Astrocyte of the hippocampus (primary cell): ENCODE measurements around the gene FTO.

Source experiments
- DNase-seq: peaks from one replicate; pipeline ENCODE4 v3.0.0; 2011; ENCODE audit warnings: low read depth, low spot score

The FTO gene

GRCh38 chr16:53781023-53781605 is 77.2 kb downstream of the FTO start:
- no peak for DNase-seq

- no peak for DNase-seq
Measured at GRCh38 chr16:53782148-53782547, 78.2 kb downstream of the FTO start.

- DNase-seq: peak; percentile 55
Measured at GRCh38 chr16:53784291-53784690, 80.3 kb downstream of the FTO start.

GRCh38 chr16:53785044-53785443 is 81.1 kb downstream of the FTO start:
- no peak for DNase-seq

DNA sequence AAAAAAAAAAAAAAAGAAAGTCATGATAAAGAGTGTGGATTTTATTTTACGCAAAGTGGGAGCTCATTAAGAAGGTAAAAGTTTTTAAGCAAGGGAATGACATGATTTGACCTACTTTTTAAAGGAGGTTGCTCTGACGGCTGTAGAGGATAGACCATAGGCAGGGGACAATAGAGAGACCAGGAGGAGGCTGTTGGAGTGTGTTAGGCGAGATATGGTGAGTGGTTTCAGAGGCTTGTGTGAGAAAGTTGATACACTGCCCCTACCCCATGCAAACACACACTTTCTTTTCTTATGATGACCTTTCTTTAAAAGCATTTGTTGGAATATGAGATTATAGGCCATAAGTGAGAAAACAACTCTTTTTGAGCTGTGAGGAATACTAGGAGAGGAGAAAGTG is 82.0 kb downstream of the FTO start:
- DNase-seq: no peak

DNA sequence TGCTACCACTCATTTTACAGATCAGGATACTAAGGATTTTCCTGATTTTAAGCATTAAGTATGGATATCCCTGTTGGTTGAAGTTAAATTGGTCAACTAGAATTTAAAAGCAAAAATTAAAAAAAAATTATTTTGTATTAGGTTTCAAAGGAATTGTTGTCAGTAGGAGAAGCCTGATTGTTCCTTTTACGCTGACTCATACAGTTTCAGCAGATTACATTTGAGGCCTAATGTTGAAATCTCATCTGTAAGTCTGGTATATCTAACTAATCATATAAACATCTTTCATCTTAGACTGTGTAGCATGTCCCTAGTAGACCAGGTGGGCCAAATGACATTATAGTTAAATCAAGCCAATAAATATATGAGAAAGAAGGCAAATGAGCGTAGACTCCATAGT is 83.5 kb downstream of the FTO start:
- no peak for DNase-seq

DNA sequence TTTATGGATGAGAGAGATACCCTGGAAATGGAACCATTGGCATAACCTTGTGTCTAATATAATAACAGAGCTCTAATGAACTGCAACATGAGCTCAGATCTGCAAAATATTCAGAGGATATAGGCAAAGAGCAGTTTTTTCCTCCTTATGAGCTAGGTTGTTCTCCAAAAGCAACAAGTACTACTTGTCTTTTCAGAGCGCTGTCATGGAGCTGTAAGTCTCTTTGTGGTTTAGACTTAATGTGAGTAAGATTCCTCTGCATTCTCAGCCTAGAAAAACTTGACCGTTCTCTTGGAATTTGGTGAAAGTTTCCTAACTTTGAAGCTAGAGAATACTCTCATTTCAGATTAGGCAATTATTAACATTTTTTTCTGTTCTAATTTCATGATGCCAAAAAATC is 85.2 kb downstream of the FTO start:
- DNase-seq: peak; percentile 83

- DNase-seq: peak; percentile 37
Measured at GRCh38 chr16:53792161-53792951, 88.4 kb downstream of the FTO start.

- no peak for DNase-seq
Measured at GRCh38 chr16:53803451-53803850, 99.5 kb downstream of the FTO start.

DNA sequence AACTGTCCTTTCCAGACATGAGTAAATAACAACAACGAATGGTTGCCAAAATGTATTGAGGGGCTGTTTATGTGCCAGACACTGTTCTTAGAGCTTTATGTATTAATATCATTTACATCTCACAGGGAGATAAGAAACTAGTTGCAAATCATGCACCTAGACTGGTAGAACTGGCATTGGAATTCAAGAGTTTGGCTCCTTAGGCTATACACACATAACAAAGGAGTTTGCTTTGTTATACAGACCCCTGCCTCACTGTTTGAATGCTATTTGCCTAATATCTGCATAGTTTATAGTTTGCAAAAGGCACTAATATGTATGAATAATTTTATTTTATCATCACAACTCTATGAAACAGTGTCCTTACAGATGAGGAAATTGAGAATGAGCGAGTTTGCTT is 100.0 kb downstream of the FTO start:
- DNase-seq: no peak

DNA sequence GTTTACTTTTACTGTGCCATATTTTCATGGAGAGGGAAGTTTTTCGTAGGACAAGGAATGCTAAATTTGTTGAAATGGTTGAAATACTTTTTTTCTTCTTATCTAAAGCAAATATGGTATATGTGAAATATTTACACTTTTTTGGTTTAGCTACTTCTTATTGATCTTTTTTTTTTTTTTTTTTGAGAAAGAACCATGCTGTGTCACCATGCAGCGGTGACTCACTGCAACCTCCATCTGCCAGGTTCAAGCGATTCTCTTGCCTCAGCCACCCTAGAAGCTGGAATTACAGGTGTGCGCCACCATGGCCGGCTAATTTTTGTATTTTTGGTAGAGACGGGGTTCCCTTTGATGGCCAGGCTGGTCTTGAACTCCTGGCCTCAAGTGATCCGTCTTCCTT is 100.5 kb downstream of the FTO start:
- no peak for DNase-seq

DNA sequence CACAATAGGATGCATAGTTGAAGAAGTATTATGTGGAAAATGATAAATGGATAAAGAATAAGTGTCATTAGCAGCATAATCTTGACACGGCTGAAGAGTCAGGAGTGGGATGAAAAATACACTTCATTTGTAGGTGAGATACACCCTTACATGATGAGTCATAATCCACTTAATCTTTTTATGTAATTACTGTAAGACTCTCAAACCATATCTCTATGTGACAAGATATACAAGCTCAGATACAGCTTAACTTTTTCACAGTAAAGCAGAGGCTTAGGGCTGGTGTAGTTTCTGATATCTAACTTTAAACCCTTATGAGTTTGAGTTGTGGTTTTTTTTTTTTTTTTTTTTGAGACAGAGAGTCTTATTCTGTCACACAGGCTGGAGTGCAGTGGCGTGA is 101.2 kb downstream of the FTO start:
- DNase-seq: no peak

DNA sequence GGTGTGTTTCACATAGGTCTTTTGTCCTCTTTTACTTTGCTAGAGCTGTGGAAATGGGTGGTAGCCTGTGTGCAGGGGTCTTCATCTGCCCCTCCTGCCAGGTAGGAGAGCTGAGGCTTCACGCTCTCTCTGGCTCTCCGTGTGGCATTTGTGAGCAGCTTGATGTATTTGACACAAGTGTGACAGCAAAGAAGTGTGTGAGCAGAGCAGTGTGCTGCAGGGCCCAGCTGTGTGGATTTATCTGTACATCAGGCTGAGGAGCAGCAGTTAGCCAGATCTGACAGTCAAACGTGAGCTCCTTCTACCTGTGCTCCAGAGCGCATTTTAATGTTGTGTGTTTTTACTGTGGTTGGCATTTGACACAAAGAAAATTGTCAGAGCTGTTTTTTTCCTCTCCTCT is 101.8 kb downstream of the FTO start:
- no peak for DNase-seq

GRCh38 chr16:53809088-53809932 is 105.4 kb downstream of the FTO start:
- DNase-seq: peak; percentile 72

DNA sequence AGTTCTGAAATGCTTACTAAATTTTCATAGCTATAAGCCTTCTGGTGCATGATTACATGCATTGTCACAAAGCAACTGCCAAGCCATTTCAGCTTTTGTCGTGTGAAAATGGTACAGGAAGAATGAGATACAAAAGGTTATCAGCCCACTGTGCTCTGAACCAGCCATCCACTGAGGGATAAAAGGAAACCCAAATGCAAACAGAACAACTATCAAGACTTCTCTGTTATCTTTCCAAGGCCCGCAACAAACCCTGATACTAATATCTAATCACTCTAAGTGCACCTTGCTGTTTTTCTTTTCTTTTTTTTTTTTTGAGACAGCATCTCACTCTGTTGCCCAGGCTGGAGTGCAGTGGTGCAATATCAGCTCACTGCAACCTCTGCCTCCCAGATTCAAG is 109.0 kb downstream of the FTO start:
- no peak for DNase-seq

DNA sequence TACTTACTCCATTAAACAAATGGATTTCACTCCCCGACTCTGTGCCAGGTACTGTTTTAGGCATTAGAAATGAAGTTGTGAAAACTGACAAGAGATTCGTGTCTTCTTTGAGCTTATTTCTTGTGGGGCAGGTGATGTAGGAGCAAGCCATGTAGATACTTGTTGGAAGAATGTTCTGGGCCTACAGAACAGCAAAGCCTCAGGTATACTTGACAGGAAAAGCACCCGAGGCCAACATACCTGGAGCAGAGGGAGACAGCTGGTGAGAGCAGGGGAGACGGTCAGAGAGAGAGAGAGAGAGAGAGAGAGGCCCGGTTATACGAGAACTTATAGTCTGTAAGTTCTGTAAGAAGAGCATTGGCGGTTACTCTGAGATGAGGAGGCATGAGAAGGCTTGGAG is 110.8 kb downstream of the FTO start:
- no peak for DNase-seq

DNA sequence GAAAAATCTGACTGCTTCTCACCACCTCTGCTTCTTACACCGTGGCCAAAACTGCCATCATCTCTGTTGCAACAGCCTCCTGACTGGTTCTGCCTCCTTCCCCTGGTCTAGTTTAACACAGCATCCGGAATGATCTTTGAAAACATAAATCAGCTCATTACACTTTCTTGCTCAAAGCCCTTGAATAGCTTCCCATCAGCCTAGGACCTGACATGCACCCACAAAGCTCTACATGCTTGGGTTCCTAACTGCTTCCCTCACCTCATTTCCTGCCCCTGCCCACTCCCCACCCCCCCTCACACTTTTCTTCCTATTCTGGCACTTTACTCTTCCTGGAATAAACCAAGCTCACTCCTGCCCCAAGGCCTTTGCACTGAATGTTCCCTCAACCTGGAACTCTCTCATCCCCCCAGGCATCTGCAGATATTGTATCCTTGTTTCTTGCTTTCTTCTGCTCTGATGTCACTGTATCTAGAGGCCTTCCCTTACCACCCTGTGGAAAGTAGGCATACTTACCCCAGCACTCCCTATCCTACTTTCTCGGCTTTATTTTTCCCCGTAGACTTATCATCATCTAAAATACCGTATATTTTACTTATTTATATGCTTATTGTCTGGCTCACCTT is 112.4 kb downstream of the FTO start:
- no peak for DNase-seq

- DNase-seq: peak; percentile 92
Measured at GRCh38 chr16:53817117-53817755, 113.3 kb downstream of the FTO start.

DNA sequence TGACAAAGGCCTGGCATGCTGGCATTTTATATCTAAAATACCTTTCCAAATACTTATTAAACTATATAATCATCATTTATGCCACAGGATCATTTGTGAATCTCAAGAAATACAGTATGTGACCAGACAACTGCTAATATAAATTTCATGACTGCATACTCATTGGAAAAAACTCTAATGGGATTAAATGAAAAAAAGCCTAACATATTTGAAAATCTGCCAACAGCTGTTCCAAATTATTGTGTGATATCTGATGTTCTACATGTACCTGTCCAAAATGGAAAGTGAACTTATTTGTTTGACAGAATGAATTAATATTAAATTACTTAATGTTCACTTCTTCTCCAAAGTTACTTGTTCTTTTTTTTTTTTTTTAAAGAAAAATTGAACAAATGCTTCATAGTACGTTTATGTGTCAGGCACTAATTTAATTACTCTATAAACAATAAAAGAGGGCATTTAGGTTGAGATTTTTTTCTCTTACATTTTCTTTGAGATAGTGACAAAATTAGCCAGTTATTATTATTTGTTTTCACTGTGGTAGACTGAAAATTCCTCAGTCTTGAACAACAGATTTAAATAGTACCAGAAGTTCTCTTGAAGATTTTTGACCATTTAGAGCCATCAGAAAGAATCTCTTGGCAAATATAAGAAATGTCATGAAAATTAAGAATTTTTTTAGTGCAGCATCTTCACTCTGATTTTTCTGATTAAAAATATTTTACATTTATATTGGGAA is 114.0 kb downstream of the FTO start:
- DNase-seq: peak; percentile 26

GRCh38 chr16:53821487-53821886 is 117.5 kb downstream of the FTO start:
- no peak for DNase-seq
